Small intestine (tissue), 7 donors: Measurements from ENCODE around the gene SUPT3H. TPM values are rescaled to one million over a fixed set of nuclear protein-coding genes. Genes with fewer than 3 reads are reported as not detected.
"Not testable (repeated sequence)": the region's sequence is repeated elsewhere in the genome, so short reads cannot be mapped to it uniquely, and the experiment has no call there.

Experiments
- DNase-seq, 2 donors: peaks; one replicate each; pipeline versions ENCODE4 v3.0.0 to v3.0.0-alpha.2; 2013
- FAIRE-seq: peaks from 2 replicates; lab custom pipeline; 2012; peaks lifted over from hg19 to GRCh38; lab: Jason Lieb, UNC
- H3K27ac ChIP-seq, 3 donors: one replicate each; pipeline ENCODE4 v1.5.1; 2013; ENCODE audit warnings: low read length in 2 of 3, mild to moderate bottlenecking in 2 of 3, control low read depth in 1 of 3, inconsistent platforms in 1 of 3, low read depth in 1 of 3, moderate library complexity in 1 of 3
- H3K27me3 ChIP-seq, 3 donors: one replicate each; pipeline ENCODE4 v1.6.1; 2013; ENCODE audit warnings: low read length in 3 of 3, inconsistent platforms in 1 of 3; ENCODE audit not compliant: control insufficient read depth in 3 of 3, insufficient read depth in 3 of 3
- H3K36me3 ChIP-seq, 3 donors: one replicate each; pipeline ENCODE4 v1.6.1; 2013; ENCODE audit warnings: low read length in 3 of 3, inconsistent platforms in 1 of 3, low read depth in 1 of 3, mild to moderate bottlenecking in 1 of 3, moderate library complexity in 1 of 3; ENCODE audit not compliant: control insufficient read depth in 3 of 3, insufficient read depth in 2 of 3
- H3K4me1 ChIP-seq, 3 donors: one replicate each; pipeline ENCODE4 v1.6.1; 2013; ENCODE audit warnings: low read length in 2 of 3, inconsistent platforms in 1 of 3, low read depth in 1 of 3, mild to moderate bottlenecking in 1 of 3, moderate library complexity in 1 of 3; ENCODE audit not compliant: control insufficient read depth in 3 of 3, insufficient read depth in 2 of 3
- H3K4me3 ChIP-seq, 3 donors: one replicate each; pipeline ENCODE4 v1.5.1; 2013; ENCODE audit warnings: low read length in 3 of 3, control low read depth in 1 of 3, inconsistent platforms in 1 of 3, low read depth in 1 of 3, mild to moderate bottlenecking in 1 of 3, moderate library complexity in 1 of 3
- H3K9me3 ChIP-seq, 2 donors: one replicate each; pipeline ENCODE4 v1.6.1; 2013; ENCODE audit warnings: low read depth in 1 of 2, low read length in 1 of 2; ENCODE audit not compliant: control insufficient read depth in 2 of 2, insufficient read depth in 1 of 2
- WGBS, 3 donors: extraction: QIAGEN DNeasy Blood & Tissue Kit; methylation state at CpG; one replicate each; pipeline ENCODE4 v1.1.7; 2013; 5-methylcytosine and 5-hydroxymethylcytosine counted together
- polyA plus RNA-seq, 4 donors: library from polyadenylated mRNA; stranded (reverse) in 3 of 4; unstranded in 1 of 4; fragments of 200-250 nt in 3 of 4; fragments of 120-200 nt in 1 of 4; gene quantifications; one replicate each; pipeline versions ENCODE4 v1.2.1 to v1.2.3, GENCODE V29; 2013
- donor health status: healthy with polysubstance abuse.
- donor health status: control.
- donor health status: control.
- donor health status: Bipolar disorder and iron deficiency.
- donor health status: healthy.

The SUPT3H gene
- polyA plus RNA-seq, 4 donors: 2.0 to 13.8 (median 7.0) TPM

- WGBS, 3 donors: 78 to 89% (median 79%) methylated on average over 2 of the region's 2 CpGs
- H3K27me3 ChIP-seq: no peaks in the 10 kb centered on the region
- H3K9me3 ChIP-seq: peaks cover 0 to 11% of the 10 kb centered on the region in 2 donors
- DNase-seq (no peak), FAIRE-seq (no peak)
- no peak overlapping the region for H3K4me3 ChIP-seq
- no peaks in the 10 kb centered on the region for H3K4me1 ChIP-seq
- no peaks in the 10 kb centered on the region for H3K36me3 ChIP-seq
- no peak overlapping the region for H3K27ac ChIP-seq
These were observed 302.5 kb downstream of the SUPT3H start for GRCh38 chr6:45075246-45075645.

- Histone ChIP-seq H3K4me3 (no peak overlapping the region), H3K4me1 (no peaks in the 10 kb centered on the region), H3K27ac (no peak overlapping the region), H3K9me3 (peaks cover 0 to 11% of the 10 kb centered on the region in 2 donors), H3K36me3 (no peaks in the 10 kb centered on the region), H3K27me3 (no peaks in the 10 kb centered on the region)
- WGBS, 3 donors: 18 to 39% (median 26%) methylated on average over 1 of the region's 1 CpG
- FAIRE-seq (no peak), DNase-seq (no peak)
These were observed 303.3 kb downstream of the SUPT3H start for GRCh38 chr6:45074439-45074838.

DNA sequence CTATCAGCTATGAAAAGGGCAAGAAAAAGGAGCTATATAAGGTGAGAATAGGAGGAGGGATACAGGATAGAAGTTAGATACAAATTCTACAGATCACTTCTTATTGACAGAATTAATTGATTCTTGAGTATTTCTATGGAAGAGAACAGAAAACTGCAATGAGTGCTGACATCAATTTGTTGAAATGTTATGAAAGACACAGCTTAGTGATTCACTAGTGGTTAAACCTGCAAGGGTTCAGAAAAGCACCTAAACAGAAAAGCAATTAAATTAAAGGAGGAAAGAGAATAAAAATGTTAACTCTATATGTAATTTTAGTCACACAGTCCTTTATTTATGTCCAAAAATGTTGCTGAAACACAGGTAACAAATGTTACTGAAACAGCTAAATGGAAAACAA is 304.0 kb downstream of the SUPT3H start:
- no peaks in the 10 kb centered on the region for H3K4me1 ChIP-seq
- H3K27ac ChIP-seq: no peak overlapping the region
- peaks cover 0 to 6% of the 10 kb centered on the region in 2 donors for H3K9me3 ChIP-seq
- no peaks in the 10 kb centered on the region for H3K36me3 ChIP-seq
- no peak for FAIRE-seq
- H3K27me3 ChIP-seq: no peaks in the 10 kb centered on the region
- H3K4me3 ChIP-seq: no peak overlapping the region
- peak in 1 of 2 donors; percentile 26 for DNase-seq

GRCh38 chr6:45072673-45073072 is 305.1 kb downstream of the SUPT3H start:
- Histone ChIP-seq H3K9me3 (peaks cover 0 to 3% of the 10 kb centered on the region in 2 donors), H3K4me1 (no peaks in the 10 kb centered on the region), H3K4me3 (no peak overlapping the region), H3K27me3 (no peaks in the 10 kb centered on the region), H3K27ac (no peak overlapping the region), H3K36me3 (no peaks in the 10 kb centered on the region)
- 77 to 83% (median 80%) methylated on average over 3 of the region's 3 CpGs for WGBS, 3 donors
- no peak for DNase-seq
- peak; percentile 5 for FAIRE-seq

- H3K4me3 ChIP-seq: no peak overlapping the region
- no peaks in the 10 kb centered on the region for H3K27me3 ChIP-seq
- DNase-seq (peak in 1 of 2 donors; percentile 24), FAIRE-seq (no peak)
- H3K27ac ChIP-seq: no peak overlapping the region
- 45 to 68% (median 65%) methylated on average over 1 of the region's 1 CpG for WGBS, 3 donors
- H3K9me3 ChIP-seq: no peaks in the 10 kb centered on the region
- H3K4me1 ChIP-seq: no peaks in the 10 kb centered on the region
- H3K36me3 ChIP-seq: no peaks in the 10 kb centered on the region
These were observed 305.7 kb downstream of the SUPT3H start for GRCh38 chr6:45072016-45072415.

GRCh38 chr6:45069091-45069490 is 308.6 kb downstream of the SUPT3H start:
- WGBS, 3 donors: 42 to 70% (median 60%) methylated on average over 3 of the region's 3 CpGs
- no peaks in the 10 kb centered on the region for H3K9me3 ChIP-seq
- no peaks in the 10 kb centered on the region for H3K36me3 ChIP-seq
- H3K27me3 ChIP-seq: no peaks in the 10 kb centered on the region
- H3K4me1 ChIP-seq: no peaks in the 10 kb centered on the region
- peak in 1 of 2 donors; percentile 8 for DNase-seq
- H3K27ac ChIP-seq: no peak overlapping the region
- no peak overlapping the region for H3K4me3 ChIP-seq
- FAIRE-seq: no peak

GRCh38 chr6:45067446-45067845 is 310.3 kb downstream of the SUPT3H start:
- not testable (repeated sequence) for H3K27me3 ChIP-seq, H3K27ac ChIP-seq, DNase-seq, H3K4me3 ChIP-seq, H3K36me3 ChIP-seq, H3K4me1 ChIP-seq, FAIRE-seq, H3K9me3 ChIP-seq
- WGBS, 3 donors: 80% methylated on average over 1 of the region's 1 CpG; no CpG with 5 or more reads in 2 of the 3 donors

- not testable (repeated sequence) for H3K4me1 ChIP-seq, H3K36me3 ChIP-seq, H3K27ac ChIP-seq, H3K27me3 ChIP-seq, DNase-seq, FAIRE-seq, H3K4me3 ChIP-seq, H3K9me3 ChIP-seq
- WGBS, 3 donors: 72 to 86% (median 81%) methylated on average over 4 to 15 of the region's 15 CpGs
These were observed 315.1 kb downstream of the SUPT3H start for GRCh38 chr6:45062659-45063058.

DNA sequence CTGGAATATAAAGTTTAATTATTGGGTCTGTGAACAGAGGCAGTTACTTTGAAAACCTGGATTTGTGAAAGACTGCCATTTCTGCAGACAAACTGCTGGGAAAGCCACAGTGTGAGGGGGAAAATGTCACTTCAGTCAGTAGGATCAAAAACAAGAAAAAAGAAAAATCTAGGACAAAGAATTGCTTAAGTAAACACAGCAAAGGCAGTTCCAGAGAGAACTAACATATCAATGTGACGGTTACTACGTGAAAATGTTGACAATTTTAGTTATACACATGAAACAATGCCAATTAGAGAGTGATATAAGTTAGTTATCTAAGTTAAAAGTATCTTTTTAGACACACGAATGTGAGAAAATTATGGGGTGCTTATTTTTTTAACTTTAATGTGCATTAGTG is 320.0 kb downstream of the SUPT3H start:
- no peak for DNase-seq
- FAIRE-seq: no peak
- 66 to 91% (median 87%) methylated on average over 3 of the region's 3 CpGs for WGBS, 3 donors
- Histone ChIP-seq H3K36me3 (no peaks in the 10 kb centered on the region), H3K4me1 (peaks cover 0 to 3% (median 0%) of the 10 kb centered on the region in 3 donors), H3K4me3 (no peak overlapping the region), H3K27ac (no peak overlapping the region), H3K27me3 (no peaks in the 10 kb centered on the region), H3K9me3 (peaks cover 0 to 3% of the 10 kb centered on the region in 2 donors)
